GM18520 (cell line): ENCODE data around the gene ARL5A.
A peak's percentile ranks its signal among the peaks of the same experiment; 100 is the strongest.

Source experiments
- ATAC-seq: cut with Tn5 transposase; IDR thresholded peaks from one replicate; pipeline ENCODE4 v1.9.1; 2021; ENCODE audit not compliant: unreplicated experiment

The ARL5A gene

GRCh38 chr2:151767536-151767935, 60.7 kb downstream of the ARL5A start:
- ATAC-seq: no peak

GRCh38 chr2:151766437-151767153, 61.6 kb downstream of the ARL5A start:
- peak; percentile 53 for ATAC-seq

- ATAC-seq: no peak
Measured at GRCh38 chr2:151765760-151766410, 62.3 kb downstream of the ARL5A start.

GRCh38 chr2:151762694-151763093, 65.5 kb downstream of the ARL5A start:
- no peak for ATAC-seq

GRCh38 chr2:151761687-151762086, 66.5 kb downstream of the ARL5A start:
- ATAC-seq: no peak

- no peak for ATAC-seq
Measured at GRCh38 chr2:151761193-151761592, 67.0 kb downstream of the ARL5A start.

- ATAC-seq: no peak
Measured at GRCh38 chr2:151760139-151760650, 68.0 kb downstream of the ARL5A start.

GRCh38 chr2:151758744-151759143, 69.5 kb downstream of the ARL5A start:
- ATAC-seq: no peak

GRCh38 chr2:151757861-151758260, 70.4 kb downstream of the ARL5A start:
- ATAC-seq: no peak

- no peak for ATAC-seq
Measured at GRCh38 chr2:151756820-151757219, 71.4 kb downstream of the ARL5A start.

- no peak for ATAC-seq
Measured at GRCh38 chr2:151754253-151754897, 73.8 kb downstream of the ARL5A start.

- ATAC-seq: no peak
Measured at GRCh38 chr2:151753540-151753939, 74.7 kb downstream of the ARL5A start.
